Progenitor cell of endocrine pancreas (in vitro differentiated cells): Measurements from ENCODE around the gene STKLD1. TPM values are rescaled to one million over a fixed set of nuclear protein-coding genes. Genes with fewer than 3 reads are reported as not detected.

ENCODE experiments used
- DNase-seq: peaks from one replicate; pipeline ENCODE4 v3.0.0; 2021; ENCODE audit warnings: low spot score; ENCODE audit not compliant: unreplicated experiment
- H3K27ac Mint-ChIP-seq: 2 replicates; pipeline ENCODE4 v1.8.0; 2021; ENCODE audit warnings: mild to moderate bottlenecking, moderate library complexity, mixed read lengths
- H3K27me3 Mint-ChIP-seq: 2 replicates; pipeline ENCODE4 v1.8.0; 2021; ENCODE audit warnings: mixed read lengths
- H3K36me3 Mint-ChIP-seq: 2 replicates; pipeline ENCODE4 v1.8.0; 2022; ENCODE audit warnings: mixed read lengths; ENCODE audit not compliant: insufficient read depth
- H3K4me1 Mint-ChIP-seq: 2 replicates; pipeline ENCODE4 v1.8.0; 2021; ENCODE audit warnings: low read depth, mixed read lengths
- H3K4me3 Mint-ChIP-seq: 2 replicates; pipeline ENCODE4 v1.8.0; 2021; ENCODE audit warnings: low read depth, mild to moderate bottlenecking, moderate library complexity, mixed read lengths
- H3K9me3 Mint-ChIP-seq: 2 replicates; pipeline ENCODE4 v1.8.0; 2021; ENCODE audit warnings: low read depth, mixed read lengths
- CTCF ChIP-seq: fragments of 200-600 bp; sonication (generic); IDR thresholded peaks from one replicate; pipeline ENCODE4 v1.5.0; 2021; ENCODE audit warnings: antibody characterized with exemption, mild to moderate bottlenecking; ENCODE audit not compliant: unreplicated experiment
- total RNA-seq: library from RNA; stranded (reverse); gene quantifications from 2 replicates; pipeline ENCODE4 v1.2.1, GENCODE V29; 2021

Gene STKLD1
- total RNA-seq, 1 donor from 2014 or later, result 4.0 TPM

GRCh38 chr9:133352635-133353340 lies 23.4 kb upstream of the STKLD1 start:
- no peak for TF ChIP-seq CTCF
- no peaks in the 10 kb centered on the region for H3K27me3 Mint-ChIP-seq
- DNase-seq, result no peak
- H3K27ac Mint-ChIP-seq, result peak overlapping the region; percentile 80
- no peak overlapping the region for H3K4me3 Mint-ChIP-seq
- H3K9me3 Mint-ChIP-seq, result no peaks in the 10 kb centered on the region
- H3K36me3 Mint-ChIP-seq, result peaks cover 27% of the 10 kb centered on the region
- H3K4me1 Mint-ChIP-seq, result peaks cover 21% of the 10 kb centered on the region

GRCh38 chr9:133353548-133353947 lies 22.6 kb upstream of the STKLD1 start:
- H3K9me3 Mint-ChIP-seq, result no peaks in the 10 kb centered on the region
- peaks cover 26% of the 10 kb centered on the region for H3K36me3 Mint-ChIP-seq
- no peak overlapping the region for H3K27ac Mint-ChIP-seq
- H3K4me3 Mint-ChIP-seq, result no peak overlapping the region
- no peak for DNase-seq
- H3K27me3 Mint-ChIP-seq, result no peaks in the 10 kb centered on the region
- no peak for TF ChIP-seq CTCF
- H3K4me1 Mint-ChIP-seq, result peaks cover 22% of the 10 kb centered on the region

GRCh38 chr9:133354766-133355165 lies 21.4 kb upstream of the STKLD1 start:
- Mint-ChIP-seq H3K27ac (peak overlapping the region; percentile 56), H3K36me3 (peaks cover 14% of the 10 kb centered on the region), H3K9me3 (no peaks in the 10 kb centered on the region)

GRCh38 chr9:133355881-133356357 lies 20.2 kb upstream of the STKLD1 start:
- TF ChIP-seq CTCF, result peak; percentile 9
- Mint-ChIP-seq H3K9me3 (no peaks in the 10 kb centered on the region), H3K36me3 (peaks cover 12% of the 10 kb centered on the region), H3K4me1 (peaks cover 8% of the 10 kb centered on the region), H3K27me3 (no peaks in the 10 kb centered on the region), H3K27ac (peak overlapping the region; percentile 95), H3K4me3 (peak overlapping the region; percentile 89)
- DNase-seq, result no peak

More at GRCh38 chr9:133354766-133355165, 21.4 kb upstream of the STKLD1 start:
- Mint-ChIP-seq H3K4me3 (peak overlapping the region; percentile 89), H3K4me1 (peaks cover 10% of the 10 kb centered on the region), H3K27me3 (no peaks in the 10 kb centered on the region)
- no peak for TF ChIP-seq CTCF
- DNase-seq, result no peak

- H3K27ac Mint-ChIP-seq, result peak within 1 kb of the TSS; percentile 95
- H3K4me1 Mint-ChIP-seq, result peaks cover 8% of the 10 kb centered on the region
- TF ChIP-seq CTCF, result peak; percentile 29
- no peaks in the 10 kb centered on the region for H3K27me3 Mint-ChIP-seq
- peak; percentile 79 for DNase-seq
- H3K36me3 Mint-ChIP-seq, result peaks cover 12% of the 10 kb centered on the region
- H3K9me3 Mint-ChIP-seq, result no peaks in the 10 kb centered on the region
- H3K4me3 Mint-ChIP-seq, result peak within 1 kb of the TSS; percentile 89
These were observed 19.6 kb upstream of the STKLD1 start, which contains the start of the genes SURF1 and SURF2 for GRCh38 chr9:133356391-133357091. TSS of gene SURF1 (minus strand) at chr9:133356487. CDS start at chr9:133356453, 34 bp downstream. TSS of gene SURF2 (plus strand) at chr9:133356550. CDS start at chr9:133356593, 43 bp downstream.
